Mesenchymal stem cell (in vitro differentiated cells and primary cell): ENCODE measurements around the gene RPS6KB1.
A peak's percentile ranks its signal among the peaks of the same experiment; 100 is the strongest.

Source experiments
- DNase-seq: peaks from one replicate; pipeline ENCODE4 v3.0.0-alpha.2; 2013
- H2AFZ ChIP-seq: one replicate; pipeline ENCODE4 v1.6.1; 2013; ENCODE audit warnings: low read depth, mild to moderate bottlenecking, control low read depth, inconsistent platforms, low read length, moderate library complexity
- H2AK5ac ChIP-seq: 2 replicates; pipeline ENCODE4 v1.6.1; 2013; ENCODE audit warnings: low read length, moderate library complexity, mild to moderate bottlenecking, inconsistent platforms; ENCODE audit not compliant: severe bottlenecking
- H2BK120ac ChIP-seq: one replicate; pipeline ENCODE4 v1.6.1; 2013; ENCODE audit warnings: low read depth, mild to moderate bottlenecking, inconsistent platforms, low read length, moderate library complexity
- H2BK12ac ChIP-seq, 2 experiments: one replicate each; pipeline ENCODE4 v1.6.1; 2013; ENCODE audit warnings: inconsistent platforms in 2 of 2, low read length in 2 of 2, mild to moderate bottlenecking in 2 of 2, moderate library complexity in 2 of 2, control low read depth in 1 of 2
- H2BK15ac ChIP-seq: one replicate; pipeline ENCODE4 v1.6.1; 2013; ENCODE audit warnings: mild to moderate bottlenecking, low read depth, inconsistent platforms; ENCODE audit not compliant: poor library complexity, severe bottlenecking
- H2BK5ac ChIP-seq: 2 replicates; pipeline ENCODE4 v1.6.1; 2013; ENCODE audit warnings: low read depth, mild to moderate bottlenecking, low read length, control low read depth, inconsistent platforms; ENCODE audit not compliant: poor library complexity, severe bottlenecking
- H3K14ac ChIP-seq, 2 experiments: one replicate each; pipeline ENCODE4 v1.6.1; 2013; ENCODE audit warnings: inconsistent platforms in 2 of 2, low read length in 2 of 2, control low read depth in 1 of 2, mild to moderate bottlenecking in 1 of 2, moderate library complexity in 1 of 2
- H3K18ac ChIP-seq, 2 experiments: one replicate each; pipeline ENCODE4 v1.6.1; 2013; ENCODE audit warnings: inconsistent platforms in 2 of 2, low read length in 2 of 2, control low read depth in 1 of 2, low read depth in 1 of 2, mild to moderate bottlenecking in 1 of 2
- H3K23ac ChIP-seq, 2 experiments: one replicate each; pipeline ENCODE4 v1.6.1; 2013; ENCODE audit warnings: inconsistent platforms in 2 of 2, low read length in 2 of 2, mild to moderate bottlenecking in 2 of 2, moderate library complexity in 2 of 2, control low read depth in 1 of 2
- H3K27ac ChIP-seq: 2 replicates; pipeline ENCODE4 v1.5.1; 2013; ENCODE audit warnings: mild to moderate bottlenecking, moderate library complexity, low read length, control low read depth, inconsistent platforms; ENCODE audit not compliant: poor library complexity, severe bottlenecking
- H3K27me3 ChIP-seq, 2 experiments: 2 replicates each; pipeline versions ENCODE4 v1.6.1 to v1.7.0; 2013; ENCODE audit warnings: low read length in 2 of 2, mild to moderate bottlenecking in 2 of 2, moderate library complexity in 2 of 2, control low read depth in 1 of 2, inconsistent platforms in 1 of 2; ENCODE audit not compliant: control insufficient read depth in 1 of 2, insufficient read depth in 1 of 2
- H3K36me3 ChIP-seq, 2 experiments: 2 replicates each; pipeline versions ENCODE4 v1.6.1 to v1.7.0; 2013; ENCODE audit warnings: low read length in 2 of 2, control low read depth in 1 of 2, inconsistent platforms in 1 of 2, low read depth in 1 of 2, mild to moderate bottlenecking in 1 of 2; ENCODE audit not compliant: insufficient read depth in 2 of 2, control insufficient read depth in 1 of 2
- H3K4ac ChIP-seq, 2 experiments: one replicate each; pipeline ENCODE4 v1.6.1; 2013; ENCODE audit warnings: inconsistent platforms in 2 of 2, low read length in 2 of 2, mild to moderate bottlenecking in 2 of 2, moderate library complexity in 2 of 2, control low read depth in 1 of 2, low read depth in 1 of 2
- H3K4me1 ChIP-seq: 2 replicates; pipeline ENCODE4 v1.6.1; 2013; ENCODE audit warnings: low read depth, low read length, control low read depth; ENCODE audit not compliant: control insufficient read depth, insufficient read depth
- H3K4me2 ChIP-seq: 2 replicates; pipeline ENCODE4 v1.6.1; 2013; ENCODE audit warnings: low read length, mild to moderate bottlenecking, inconsistent platforms; ENCODE audit not compliant: poor library complexity, severe bottlenecking
- H3K4me3 ChIP-seq, 2 experiments: 2 replicates each; pipeline versions ENCODE4 v1.5.1 to v1.7.0; 2013; ENCODE audit warnings: low read length in 2 of 2, mild to moderate bottlenecking in 2 of 2, control low read depth in 1 of 2, low read depth in 1 of 2; ENCODE audit not compliant: insufficient read depth in 1 of 2
- H3K79me1 ChIP-seq: replicated peaks from 2 replicates; pipeline ENCODE4 v1.6.1; 2013; ENCODE audit warnings: mild to moderate bottlenecking, control low read depth, low read length, inconsistent platforms; ENCODE audit not compliant: poor library complexity, severe bottlenecking
- H3K9ac ChIP-seq: 2 replicates; pipeline ENCODE4 v1.7.0; 2013; ENCODE audit warnings: mild to moderate bottlenecking, low read length, moderate library complexity
- H3K9me3 ChIP-seq: 2 replicates; pipeline ENCODE4 v1.7.0; 2013; ENCODE audit warnings: mild to moderate bottlenecking, low read length; ENCODE audit not compliant: control insufficient read depth
- H4K8ac ChIP-seq: one replicate; pipeline ENCODE4 v1.6.1; 2013; ENCODE audit warnings: inconsistent platforms, mild to moderate bottlenecking, low read length, moderate library complexity
- H4K91ac ChIP-seq: one replicate; pipeline ENCODE4 v1.6.1; 2013; ENCODE audit warnings: mild to moderate bottlenecking, low read length, inconsistent platforms
- WGBS: methylation state at CpG from one replicate; pipeline ENCODE4 v1.1.7; 2013; ENCODE audit warnings: mixed read lengths; 5-methylcytosine and 5-hydroxymethylcytosine counted together

RPS6KB1 gene

DNA sequence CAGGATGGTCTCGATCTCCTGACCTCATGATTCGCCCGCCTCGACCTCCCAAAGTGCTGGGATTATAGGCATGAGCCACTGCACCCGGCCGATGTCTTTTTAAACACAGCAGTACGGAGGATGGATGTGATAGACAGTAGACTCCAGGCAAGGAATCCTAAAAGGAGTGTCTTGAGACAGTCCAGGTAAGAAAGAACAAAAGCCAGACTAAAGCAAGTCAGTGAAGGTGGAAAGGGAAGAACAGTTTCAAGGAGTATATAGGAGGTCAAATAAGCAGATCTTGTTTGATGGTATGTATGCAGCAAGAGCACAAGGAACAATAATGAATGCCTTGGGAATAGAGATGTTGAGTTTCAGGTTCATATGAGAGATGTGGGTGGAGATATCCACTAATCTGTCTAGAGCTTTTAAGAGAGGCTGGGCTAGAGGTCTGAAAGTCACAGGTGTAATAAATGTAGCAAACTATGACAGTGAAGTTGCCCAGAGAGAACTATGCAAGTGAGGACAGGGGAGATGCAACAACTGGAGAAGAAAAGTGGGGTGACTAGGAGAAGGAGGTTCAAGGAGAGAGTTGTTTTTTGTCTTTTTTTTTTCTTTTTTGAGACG lies 4.7 kb upstream of the RPS6KB1 start:
- H3K4me1 ChIP-seq: peaks cover 3% of the 10 kb centered on the region
- DNase-seq: no peak
- no peak overlapping the region for H3K4ac ChIP-seq
- no peak overlapping the region for H2BK120ac ChIP-seq
- peaks cover 14% of the 10 kb centered on the region for H3K79me1 ChIP-seq
- H3K36me3 ChIP-seq: peaks cover 14 to 16% of the 10 kb centered on the region in 2 experiments
- H3K4me2 ChIP-seq: no peak overlapping the region
- H3K27ac ChIP-seq: no peak overlapping the region
- H3K14ac ChIP-seq: no peak overlapping the region
- H3K9ac ChIP-seq: no peak overlapping the region
- no peak overlapping the region for H2BK5ac ChIP-seq
- no peak overlapping the region for H3K23ac ChIP-seq
- no peaks in the 10 kb centered on the region for H3K27me3 ChIP-seq
- WGBS: 98% methylated on average over 7 of the region's 8 CpGs
- no peak overlapping the region for H3K4me3 ChIP-seq
- no peak overlapping the region for H4K91ac ChIP-seq
- no peak overlapping the region for H2BK15ac ChIP-seq
- no peaks in the 10 kb centered on the region for H3K9me3 ChIP-seq
- H2AFZ ChIP-seq: no peak overlapping the region
- no peak overlapping the region for H4K8ac ChIP-seq
- H3K18ac ChIP-seq: no peak overlapping the region
- H2BK12ac ChIP-seq: no peak overlapping the region
- no peak overlapping the region for H2AK5ac ChIP-seq

DNA sequence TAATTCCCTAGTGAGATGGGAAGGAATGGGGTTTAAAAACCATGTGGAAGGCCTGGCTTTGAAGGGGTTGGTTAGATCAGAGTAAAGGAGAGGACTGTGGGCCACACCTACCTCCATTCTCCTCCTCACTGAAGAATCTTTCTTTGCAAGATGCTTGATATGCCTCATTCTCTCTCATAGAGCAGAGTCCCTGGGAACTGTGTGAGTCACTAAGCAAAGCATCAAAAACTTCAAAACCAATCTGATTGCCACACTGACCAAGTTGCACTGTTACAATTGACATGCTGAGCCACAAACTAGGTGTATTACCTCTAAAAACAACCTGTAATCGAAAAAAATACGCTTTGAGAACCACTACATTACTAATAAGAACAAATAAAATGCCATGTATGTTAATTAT lies 2.2 kb upstream of the RPS6KB1 start:
- H3K79me1 ChIP-seq: peaks cover 11% of the 10 kb centered on the region
- no peak overlapping the region for H2AK5ac ChIP-seq
- peak; percentile 44 for DNase-seq
- no peak overlapping the region for H2BK15ac ChIP-seq
- no peak overlapping the region for H3K4me3 ChIP-seq
- H3K4me1 ChIP-seq: peaks cover 4% of the 10 kb centered on the region
- no peak overlapping the region for H2BK5ac ChIP-seq
- H4K91ac ChIP-seq: no peak overlapping the region
- H3K9me3 ChIP-seq: no peaks in the 10 kb centered on the region
- no peak overlapping the region for H3K9ac ChIP-seq
- H3K4me2 ChIP-seq: no peak overlapping the region
- no CpG with 5 or more reads among the region's 2 CpGs for WGBS
- no peak overlapping the region for H2AFZ ChIP-seq
- no peak overlapping the region for H4K8ac ChIP-seq
- H3K14ac ChIP-seq: no peak overlapping the region
- H3K23ac ChIP-seq: no peak overlapping the region
- no peak overlapping the region for H3K4ac ChIP-seq
- no peak overlapping the region for H2BK12ac ChIP-seq
- peaks cover 2 to 3% of the 10 kb centered on the region in 2 experiments for H3K36me3 ChIP-seq
- H3K27ac ChIP-seq: no peak overlapping the region
- H2BK120ac ChIP-seq: no peak overlapping the region
- H3K18ac ChIP-seq: no peak overlapping the region
- H3K27me3 ChIP-seq: no peaks in the 10 kb centered on the region

GRCh38 chr17:59892251-59892923 lies 534 bp upstream of the RPS6KB1 start:
- Histone ChIP-seq H2BK120ac (no peak overlapping the region), H3K27me3 (no peaks in the 10 kb centered on the region), H3K9ac (peak overlapping the region; percentile 90), H2AFZ (peak overlapping the region; percentile 10), H3K79me1 (peaks cover 11% of the 10 kb centered on the region), H3K14ac (no peak overlapping the region), H3K18ac (no peak overlapping the region), H2BK15ac (no peak overlapping the region), H4K91ac (no peak overlapping the region), H2AK5ac (no peak overlapping the region), H3K36me3 (peaks cover 0 to 3% of the 10 kb centered on the region in 2 experiments), H3K4ac (no peak overlapping the region), H4K8ac (no peak overlapping the region), H3K4me2 (peak overlapping the region; percentile 76), H3K27ac (peak overlapping the region; percentile 55), H3K4me3 (peak overlapping the region; percentile 39 to 84), H2BK12ac (no peak overlapping the region), H3K4me1 (peaks cover 4% of the 10 kb centered on the region), H3K9me3 (no peaks in the 10 kb centered on the region), H2BK5ac (no peak overlapping the region), H3K23ac (no peak overlapping the region)
- WGBS: 23% methylated on average over 14 of the region's 25 CpGs
- DNase-seq: no peak

- peak overlapping the region; percentile 51 to 93 for H3K23ac ChIP-seq
- H3K36me3 ChIP-seq: no peaks in the 10 kb centered on the region
- no peak overlapping the region for H2AK5ac ChIP-seq
- peaks cover 9% of the 10 kb centered on the region for H3K79me1 ChIP-seq
- no peak overlapping the region for H2BK5ac ChIP-seq
- H3K4me2 ChIP-seq: peak overlapping the region; percentile 89
- peak overlapping the region; percentile 96 to 98 for H3K4me3 ChIP-seq
- no peak overlapping the region for H2BK15ac ChIP-seq
- peak overlapping the region; percentile 95 for H3K9ac ChIP-seq
- no peak overlapping the region for H2BK120ac ChIP-seq
- peak; percentile 54 for DNase-seq
- 7% methylated on average over 9 of the region's 11 CpGs for WGBS
- peaks cover 4% of the 10 kb centered on the region for H3K4me1 ChIP-seq
- H3K27me3 ChIP-seq: no peaks in the 10 kb centered on the region
- no peaks in the 10 kb centered on the region for H3K9me3 ChIP-seq
- H3K18ac ChIP-seq: peak overlapping the region in 1 of 2 experiments; percentile 90
- no peak overlapping the region for H4K8ac ChIP-seq
- H3K4ac ChIP-seq: peak overlapping the region; percentile 20 to 85
- H2BK12ac ChIP-seq: no peak overlapping the region
- peak overlapping the region; percentile 36 for H2AFZ ChIP-seq
- H3K14ac ChIP-seq: no peak overlapping the region
- H4K91ac ChIP-seq: no peak overlapping the region
- no peak overlapping the region for H3K27ac ChIP-seq
Observed at GRCh38 chr17:59893676-59894100, 767 bp downstream of the RPS6KB1 start.
